SK-N-SH (cell line): ENCODE measurements around the gene TCF3. TPM values are rescaled to one million over a fixed set of nuclear protein-coding genes. Genes with fewer than 3 reads are reported as not detected.

Experiments
- CTCF ChIA-PET: fragments of 300-600, 350-600 bp; formaldehyde crosslinking; extraction: SDS; loops from one replicate; lab custom pipeline; 2021; lab: Yijun Ruan, JAX
- POLR2A ChIA-PET: fragments of 350-600 bp; sonication (Branson Sonifier 250); formaldehyde crosslinking; extraction: SDS; loops from one replicate; lab custom pipeline; 2020; ENCODE audit warnings: antibody characterized with exemption, inconsistent platforms; lab: Yijun Ruan, JAX
- DNase-seq: peaks from one replicate; pipeline ENCODE4 v3.0.0; 2012
- H2AFZ ChIP-seq: fragments of 200-600 bp; sonication (generic); 2 replicates; pipeline ENCODE4 v1.8.1; 2016; ENCODE audit warnings: antibody characterized with exemption, mild to moderate bottlenecking, low read depth
- H3F3A ChIP-seq: fragments of 200-600 bp; sonication (generic); replicated peaks from 2 replicates; pipeline ENCODE3; 2016; ENCODE audit warnings: antibody characterized with exemption, mild to moderate bottlenecking; ENCODE audit not compliant: insufficient read depth
- H3K27ac ChIP-seq, 2 experiments: fragments of 200-500 bp in 1 of 2; fragments of 200-600 bp in 1 of 2; sonication (Bioruptor generic) in 1 of 2; sonication (generic), shearing (Covaris generic) in 1 of 2; 2 replicates each; pipeline versions ENCODE4 v1.5.1 to v1.6.1; 2014 to 2016; ENCODE audit warnings: low read depth in 2 of 2, inconsistent platforms in 1 of 2, low read length in 1 of 2, mild to moderate bottlenecking in 1 of 2, mixed read lengths in 1 of 2
- H3K27me3 ChIP-seq: fragments of 200-600 bp; sonication (generic), shearing (Covaris generic); 2 replicates; pipeline ENCODE4 v1.6.1; 2016; ENCODE audit warnings: mixed run types; ENCODE audit not compliant: insufficient read depth
- H3K36me3 ChIP-seq, 2 experiments: fragments of 200-500 bp in 1 of 2; fragments of 200-600 bp in 1 of 2; sonication (Bioruptor generic) in 1 of 2; sonication (generic) in 1 of 2; replicated peaks in 1 of 2; 2 replicates each; pipeline versions ENCODE3 to v1.5.1; 2014 to 2016; ENCODE audit warnings: low read length in 1 of 2, mild to moderate bottlenecking in 1 of 2; ENCODE audit not compliant: insufficient read depth in 2 of 2, control insufficient read depth in 1 of 2
- H3K4me1 ChIP-seq, 2 experiments: fragments of 200-500 bp in 1 of 2; fragments of 200-600 bp in 1 of 2; sonication (Bioruptor generic) in 1 of 2; sonication (generic), shearing (Covaris generic) in 1 of 2; 2 replicates each; pipeline versions ENCODE4 v1.5.1 to v1.6.1; 2014 to 2016; ENCODE audit warnings: low read depth in 1 of 2, low read length in 1 of 2, mixed run types in 1 of 2; ENCODE audit not compliant: insufficient read depth in 2 of 2, control insufficient read depth in 1 of 2
- H3K4me2 ChIP-seq: fragments of 200-600 bp; sonication (generic), shearing (Covaris generic); 2 replicates; pipeline ENCODE4 v1.6.1; 2017; ENCODE audit warnings: mixed run types
- H3K4me3 ChIP-seq, 2 experiments: fragments of 200-500 bp in 1 of 2; fragments of 200-600 bp in 1 of 2; sonication (Bioruptor generic) in 1 of 2; sonication (generic), shearing (Covaris generic) in 1 of 2; 2 replicates each; pipeline versions ENCODE4 v1.5.1 to v1.8.1; 2014 to 2016; ENCODE audit warnings: low read depth in 2 of 2, inconsistent platforms in 1 of 2, low read length in 1 of 2, mild to moderate bottlenecking in 1 of 2, mixed read lengths in 1 of 2, moderate library complexity in 1 of 2
- H3K79me2 ChIP-seq: fragments of 200-600 bp; sonication (generic); 2 replicates; pipeline ENCODE4 v1.8.1; 2017; ENCODE audit warnings: mild to moderate bottlenecking; ENCODE audit not compliant: insufficient read depth
- H3K9ac ChIP-seq: fragments of 200-600 bp; sonication (generic); 2 replicates; pipeline ENCODE4 v1.6.1; 2017; ENCODE audit warnings: mixed run types
- H3K9me2 ChIP-seq: fragments of 200-600 bp; sonication (generic); 2 replicates; pipeline ENCODE4 v1.6.1; 2017; ENCODE audit warnings: mixed run types
- H3K9me3 ChIP-seq: fragments of 200-600 bp; sonication (generic); 2 replicates; pipeline ENCODE4 v1.6.1; 2017; ENCODE audit warnings: mixed run types, mild to moderate bottlenecking, moderate library complexity
- H4K20me1 ChIP-seq: fragments of 200-600 bp; sonication (generic); 2 replicates; pipeline ENCODE4 v1.6.1; 2017; ENCODE audit warnings: mild to moderate bottlenecking, mixed run types; ENCODE audit not compliant: insufficient read depth
- CHD2 ChIP-seq: fragments of 150-350 bp; IDR thresholded peaks from 2 replicates; pipeline ENCODE4 v1.6.1; 2018; ENCODE audit warnings: low read length; ENCODE audit not compliant: partially characterized antibody
- ELF1 ChIP-seq: IDR thresholded peaks from 2 replicates; pipeline ENCODE4 v1.4.0; 2012
- EP300 ChIP-seq, 2 experiments: IDR thresholded peaks; 2 replicates each; pipeline versions ENCODE4 v1.4.0 to v1.6.1; 2012; ENCODE audit warnings: borderline replicate concordance in 1 of 2, low read depth in 1 of 2, low read length in 1 of 2
- FOSL2 ChIP-seq: IDR thresholded peaks from 2 replicates; pipeline ENCODE4 v1.4.0; 2012; ENCODE audit warnings: low read depth, mild to moderate bottlenecking, moderate library complexity, borderline replicate concordance
- FOXJ3 ChIP-seq: sonication (generic); formaldehyde crosslinking; IDR thresholded peaks from 2 replicates; pipeline ENCODE4 v1.5.1; 2020; ENCODE audit warnings: mild to moderate bottlenecking, missing genetic modification reagents
- FOXM1 ChIP-seq: IDR thresholded peaks from 2 replicates; pipeline ENCODE4 v1.4.0; 2012; ENCODE audit warnings: low read depth, mild to moderate bottlenecking
- IRF3 ChIP-seq: fragments of 150-350 bp; IDR thresholded peaks from 2 replicates; pipeline ENCODE4 v1.6.1; 2016; ENCODE audit warnings: mild to moderate bottlenecking, low read depth, low read length
- MXI1 ChIP-seq: IDR thresholded peaks from 2 replicates; pipeline ENCODE4 v1.6.1; 2012; ENCODE audit warnings: mild to moderate bottlenecking, low read depth, low read length, improper control_type of control experiment
- NFIC ChIP-seq: IDR thresholded peaks from 2 replicates; pipeline ENCODE4 v1.4.0; 2012; ENCODE audit warnings: borderline replicate concordance
- NRF1 ChIP-seq: IDR thresholded peaks from 2 replicates; pipeline ENCODE4 v1.6.1; 2012; ENCODE audit warnings: low read depth, mild to moderate bottlenecking, low read length
- PBX3 ChIP-seq: IDR thresholded peaks from 2 replicates; pipeline ENCODE4; 2012
- POLR2AphosphoS5 ChIP-seq: IDR thresholded peaks from 2 replicates; pipeline ENCODE4 v1.6.1; 2012; ENCODE audit warnings: low read depth, low read length
- RAD21 ChIP-seq: IDR thresholded peaks from 2 replicates; pipeline ENCODE4 v1.6.1; 2012; ENCODE audit warnings: mild to moderate bottlenecking, low read length
- RCOR1 ChIP-seq: fragments of 150-350 bp; IDR thresholded peaks from 2 replicates; pipeline ENCODE4 v1.6.1; 2017; ENCODE audit warnings: antibody characterized with exemption, low read length
- REST ChIP-seq: IDR thresholded peaks from 2 replicates; pipeline ENCODE4 v1.6.1; 2012; ENCODE audit warnings: mild to moderate bottlenecking, low read depth, low read length, moderate library complexity
- RXRA ChIP-seq: IDR thresholded peaks from 2 replicates; pipeline ENCODE4 v1.4.0; 2012; ENCODE audit warnings: low read depth, mild to moderate bottlenecking, borderline replicate concordance
- SMC3 ChIP-seq: IDR thresholded peaks from 2 replicates; pipeline ENCODE4 v1.6.1; 2012; ENCODE audit warnings: low read depth, low read length, improper control_type of control experiment
- TCF12 ChIP-seq: IDR thresholded peaks from 2 replicates; pipeline ENCODE4 v1.4.0; 2012
- USF2 ChIP-seq: fragments of 150-350 bp; IDR thresholded peaks from 2 replicates; pipeline ENCODE4 v1.6.1; 2017; ENCODE audit warnings: antibody characterized with exemption, low read length, low read depth, borderline replicate concordance
- YY1 ChIP-seq: IDR thresholded peaks from 2 replicates; pipeline ENCODE4 v1.4.0; 2012; ENCODE audit warnings: low read depth, mild to moderate bottlenecking
- WGBS: methylation state at CpG from one replicate; pipeline ENCODE4 v1.1.6; 2017; ENCODE audit warnings: low lambda C conversion rate; 5-methylcytosine and 5-hydroxymethylcytosine counted together
- polyA plus RNA-seq, 3 experiments: library from polyadenylated mRNA; depleted of rRNA; stranded (reverse); fragments of >200 nt; gene quantifications; 2 replicates each; pipeline ENCODE4 v1.2.3, GENCODE V29; 2012

Gene TCF3
- polyA plus RNA-seq, 1 of the 3 experiments (the other 2 are of a cell fraction) = 104 TPM

- H3K9ac ChIP-seq = no peak overlapping the region
- no peak overlapping the region for H3K27ac ChIP-seq
- H3K9me3 ChIP-seq = no peaks in the 10 kb centered on the region
- peaks cover 10% of the 10 kb centered on the region for H3F3A ChIP-seq
- H3K4me1 ChIP-seq = no peaks in the 10 kb centered on the region
- no peaks in the 10 kb centered on the region for H3K27me3 ChIP-seq
- H3K4me3 ChIP-seq = no peak overlapping the region
- H4K20me1 ChIP-seq = no peaks in the 10 kb centered on the region
- H3K4me2 ChIP-seq = no peak overlapping the region
- POLR2A ChIA-PET = interaction anchor here (0.8 kb wide), 1 partner anchor 18 kb away, joined by 3 read pairs; no protein-coding TSS in a partner anchor
- no peaks in the 10 kb centered on the region; the same call in 1 of the 2 replicates for H3K79me2 ChIP-seq
- no peak for TF ChIP-seq FOXJ3
- TF ChIP-seq EP300 (IDR thresholded peaks at IDR 0.05; ENCODE audit: borderline replicate concordance in 1 of 2, low read depth in 1 of 2, low read length in 1 of 2) = no peak
- TF ChIP-seq RCOR1 = no peak
- TF ChIP-seq USF2 = no peak
- TF ChIP-seq REST = no peak
- no peak for TF ChIP-seq CHD2
- TF ChIP-seq NFIC = no peak
- no peak for TF ChIP-seq PBX3
- no peak for TF ChIP-seq NRF1
- TF ChIP-seq ELF1 = no peak
- TF ChIP-seq RXRA = no peak
- TF ChIP-seq MXI1 = no peak
- no peak for TF ChIP-seq FOSL2
- TF ChIP-seq RAD21 = no peak
- no peak for TF ChIP-seq YY1
- no peak for TF ChIP-seq FOXM1
- TF ChIP-seq TCF12 = no peak
- no peak for TF ChIP-seq SMC3
- TF ChIP-seq IRF3 = no peak
- TF ChIP-seq POLR2AphosphoS5 = no peak
- CTCF ChIA-PET = interaction anchor here (1.0 to 1.9 kb wide), 3 partner anchors 13 to 29 kb away, joined by 3 to 4 read pairs (median 3); no protein-coding TSS in a partner anchor
- 93% methylated on average over 24 of the region's 34 CpGs for WGBS
- no peaks in the 10 kb centered on the region for H3K9me2 ChIP-seq
- no peak for DNase-seq
- no peak overlapping the region for H2AFZ ChIP-seq
- peaks cover 0 to 11% of the 10 kb centered on the region in 2 experiments for H3K36me3 ChIP-seq
These were observed 77.9 kb downstream of the TCF3 start for GRCh38 chr19:1574354-1575136.
